GM12878 (cell line): ENCODE measurements around the gene STEAP1. TPM values are rescaled to one million over a fixed set of nuclear protein-coding genes. Genes with fewer than 3 reads are reported as not detected.

Experiments used
- ATAC-seq: fragments of 200-7000 bp; cut with Tn5 transposase; 3 replicates; pipeline ENCODE4 v1.9.1; 2020; ENCODE audit warnings: mild to moderate bottlenecking, moderate library complexity
- BruUV-seq: library from RNA; stranded (reverse); fragments of 400-500 nt; replicated peaks from 2 replicates; lab custom pipeline; 2021; lab: Mats Ljungman, UMichigan
- CTCF ChIA-PET: fragments of 300-600 bp; sonication (Branson Sonifier 250); formaldehyde crosslinking; extraction: SDS; loops from one replicate; lab custom pipeline; 2021; ENCODE audit warnings: inconsistent platforms; lab: Yijun Ruan, JAX
- POLR2A ChIA-PET: fragments of 350-600 bp; formaldehyde crosslinking; extraction: SDS; loops from one replicate; lab custom pipeline; 2021; ENCODE audit warnings: inconsistent platforms; lab: Charles Lee
- RAD21 ChIA-PET: fragments of 300-600 bp; sonication (Branson Sonifier 250); formaldehyde crosslinking; loops from one replicate; lab custom pipeline; 2023; ENCODE audit warnings: antibody characterized with exemption; ENCODE audit not compliant: unreplicated experiment; lab: Charles Lee
- SMC1A ChIA-PET: fragments of 300-600 bp; sonication (Branson Sonifier 250); formaldehyde crosslinking; loops from one replicate; lab custom pipeline; 2023; ENCODE audit not compliant: unreplicated experiment, uncharacterized antibody; lab: Charles Lee
- DNase-seq: peaks from one replicate; pipeline ENCODE4 v3.0.0-alpha.2; 2011; ENCODE audit warnings: low read depth, low spot score
- FAIRE-seq: peaks from 3 replicates; lab custom pipeline; 2011; peaks lifted over from hg19 to GRCh38; lab: Jason Lieb, UNC
- H2AFZ ChIP-seq: 2 replicates; pipeline ENCODE4 v1.6.0; 2011; ENCODE audit warnings: low read depth, low read length, control low read depth; ENCODE audit not compliant: control insufficient read depth
- H3K27ac ChIP-seq: 2 replicates; pipeline ENCODE4 v1.5.1; 2011; ENCODE audit warnings: control low read depth; ENCODE audit not compliant: control insufficient read depth, insufficient read depth
- H3K27me3 ChIP-seq, 2 experiments: replicated peaks in 1 of 2; 2 replicates each; pipeline versions ENCODE4 v1.6.0 to v1.6.1; 2011; ENCODE audit warnings: low read length in 1 of 2; ENCODE audit not compliant: control insufficient read depth in 2 of 2, insufficient read depth in 2 of 2
- H3K36me3 ChIP-seq, 2 experiments: 2 replicates each; pipeline ENCODE4 v1.5.1; 2011; ENCODE audit warnings: low read length in 1 of 2; ENCODE audit not compliant: control insufficient read depth in 2 of 2, insufficient read depth in 2 of 2
- H3K4me1 ChIP-seq: 2 replicates; pipeline ENCODE4 v1.6.1; 2011; ENCODE audit warnings: mild to moderate bottlenecking, low read length, moderate library complexity, mixed read lengths; ENCODE audit not compliant: control insufficient read depth, insufficient read depth
- H3K4me2 ChIP-seq: 2 replicates; pipeline ENCODE4 v1.6.0; 2011; ENCODE audit warnings: control low read depth; ENCODE audit not compliant: control insufficient read depth, insufficient read depth
- H3K4me3 ChIP-seq: fragments of 200-600 bp; sonication (generic); 2 replicates; pipeline ENCODE4 v1.5.1; 2016
- H3K79me2 ChIP-seq: 2 replicates; pipeline ENCODE4 v1.6.0; 2011; ENCODE audit warnings: low read length; ENCODE audit not compliant: control insufficient read depth, insufficient read depth
- H3K9ac ChIP-seq: 2 replicates; pipeline ENCODE4 v1.8.0; 2011; ENCODE audit warnings: low read length, control low read depth, mixed read lengths; ENCODE audit not compliant: control insufficient read depth, insufficient read depth
- H3K9me3 ChIP-seq: replicated peaks from 3 replicates; pipeline ENCODE4 v1.5.1; 2011; ENCODE audit warnings: mild to moderate bottlenecking, low read length; ENCODE audit not compliant: control insufficient read depth, insufficient read depth
- H4K20me1 ChIP-seq: 2 replicates; pipeline ENCODE4 v1.6.0; 2011; ENCODE audit not compliant: control insufficient read depth, insufficient read depth
- EZH2 ChIP-seq: IDR thresholded peaks from 2 replicates; pipeline ENCODE4 v1.6.1; 2012; ENCODE audit warnings: low read depth, mild to moderate bottlenecking, control low read depth, inconsistent platforms, low read length, borderline replicate concordance; ENCODE audit not compliant: control insufficient read depth
- PAX8 ChIP-seq: fragments of 450-650 bp; IDR thresholded peaks from 2 replicates; pipeline ENCODE4 v1.6.1; 2017; ENCODE audit warnings: mild to moderate bottlenecking, moderate library complexity
- SPI1 ChIP-seq: IDR thresholded peaks from 2 replicates; pipeline ENCODE4 v1.6.1; 2011; ENCODE audit warnings: low read depth, mild to moderate bottlenecking, low read length, moderate library complexity, borderline replicate concordance; ENCODE audit not compliant: insufficient read depth
- WGBS: methylation state at CpG from one replicate; pipeline ENCODE4 v1.1.6; 2016; ENCODE audit warnings: low lambda C conversion rate; ENCODE audit not compliant: insufficient replicate concordance, insufficient coverage; ENCODE audit errors: missing lambda C conversion rate; 5-methylcytosine and 5-hydroxymethylcytosine counted together
- in situ Hi-C: fragments of 300-500 bp; cut with MboI; formaldehyde crosslinking; loops from 9 replicates; pipeline ENCODE4 v1.14.3; 2018; ENCODE audit warnings: mixed read lengths
- intact Hi-C: fragments of 100-400 bp; cut with micrococcal nuclease; formaldehyde crosslinking; loops from one replicate; pipeline ENCODE4 v1.14.2; 2022; ENCODE audit not compliant: unreplicated experiment
- polyA plus RNA-seq, 11 experiments: library from polyadenylated mRNA; depleted of rRNA in 4 of 11; unstranded in 6 of 11; stranded (reverse) in 5 of 11; fragments of >200 nt; fragmentation: Nextera tagmentation in 4 of 11; fragmentation: Illumina TruSeq in 1 of 11; extraction: Ambion mirVana in 4 of 11; extraction: Trizol in 1 of 11; gene quantifications; 1 replicate in 1 of 11; 2 replicates in 10 of 11; pipeline versions ENCODE4 v1.2.1 to v1.2.3, GENCODE V29; 2011 to 2016; ENCODE audit warnings: inconsistent platforms in 2 of 11, missing spikeins in 2 of 11, low read depth in 1 of 11
- total RNA-seq, 4 experiments: library from RNA; depleted of rRNA in 3 of 4; stranded (reverse); fragments of >200 nt in 3 of 4; fragmentation: Illumina TruSeq in 1 of 4; extraction: Trizol in 1 of 4; gene quantifications; 2 replicates each; pipeline versions ENCODE4 v1.2.1 to v1.2.3, GENCODE V29; 2013 to 2021
- TF ChIP-seq, protein P1 (sequence below), 3 experiments: IDR thresholded peaks in 2 of 3; conservative IDR thresholded peaks in 1 of 3; 2 replicates each; pipeline ENCODE4 v1.5.1; 2011; ENCODE audit warnings: low read depth in 3 of 3, low read length in 3 of 3, mild to moderate bottlenecking in 3 of 3, control low read depth in 2 of 3, moderate library complexity in 2 of 3, inconsistent platforms in 1 of 3, mixed read lengths in 1 of 3; ENCODE audit not compliant: control insufficient read depth in 2 of 3, insufficient read depth in 1 of 3; ENCODE audit errors: extremely low read depth in 1 of 3

Gene STEAP1
- total and polyA plus RNA-seq, 10 of the 15 experiments (the other 5 are each of a cell fraction or from before 2014, with no cell fraction given) = 2.1 to 44.6 (median 4.6) TPM

DNA sequence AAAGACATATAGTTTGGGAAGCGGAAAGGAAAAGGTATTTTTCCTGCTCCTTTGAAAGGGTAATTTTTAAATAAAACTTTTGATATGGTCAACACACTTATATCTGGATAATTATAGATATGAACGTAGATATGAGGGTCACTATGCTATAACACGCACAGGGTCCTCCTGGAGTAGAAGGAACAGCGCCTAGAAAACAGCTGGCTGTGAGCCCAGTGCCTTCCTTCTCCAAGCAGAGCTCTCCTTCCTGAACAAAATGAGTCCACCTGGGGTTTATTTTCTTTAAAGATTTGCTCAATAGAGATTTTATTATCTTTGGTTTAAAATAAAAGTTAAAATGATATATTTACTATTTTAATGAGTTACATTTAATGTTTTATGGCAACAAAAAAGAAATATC, 13.1 kb downstream of the STEAP1 start:
- no peak overlapping the region for H3K9ac ChIP-seq
- H3K79me2 ChIP-seq = no peaks in the 10 kb centered on the region
- in situ Hi-C loops (no loop called here), intact Hi-C loops (no loop called here)
- no peak overlapping the region for H3K27ac ChIP-seq
- no TSS peak for BruUV-seq
- H3K9me3 ChIP-seq = no peaks in the 10 kb centered on the region; the same call in 2 of the 3 replicates
- FAIRE-seq (no peak), DNase-seq (no peak), ATAC-seq (no peak)
- H3K4me1 ChIP-seq = no peaks in the 10 kb centered on the region
- ChIA-PET CTCF (interaction anchor here (1.0 to 1.9 kb wide), 3 partner anchors 9 to 47 kb away, joined by 3 to 8 read pairs (median 4); no protein-coding TSS in a partner anchor), SMC1A (interaction anchor here (1.2 to 3.7 kb wide), 6 partner anchors 11 to 92 kb away, joined by 3 to 18 read pairs (median 5); partner anchors contain the start of gene STEAP2), POLR2A (interaction anchor here (0.9 to 1.0 kb wide), 2 partner anchors 8 to 11 kb away, joined by 3 to 4 read pairs; no protein-coding TSS in a partner anchor), RAD21 (interaction anchor here (1.4 to 2.7 kb wide), 3 partner anchors 44 to 84 kb away, joined by 3 to 11 read pairs (median 3); partner anchors contain the start of gene STEAP2)
- no peak overlapping the region for H3K4me3 ChIP-seq
- no peaks in the 10 kb centered on the region for H3K36me3 ChIP-seq
- H3K4me2 ChIP-seq = no peak overlapping the region
- no peak overlapping the region for H2AFZ ChIP-seq
- H3K27me3 ChIP-seq = no peaks in the 10 kb centered on the region
- no peaks in the 10 kb centered on the region for H4K20me1 ChIP-seq
- TF ChIP-seq, protein P1, sequence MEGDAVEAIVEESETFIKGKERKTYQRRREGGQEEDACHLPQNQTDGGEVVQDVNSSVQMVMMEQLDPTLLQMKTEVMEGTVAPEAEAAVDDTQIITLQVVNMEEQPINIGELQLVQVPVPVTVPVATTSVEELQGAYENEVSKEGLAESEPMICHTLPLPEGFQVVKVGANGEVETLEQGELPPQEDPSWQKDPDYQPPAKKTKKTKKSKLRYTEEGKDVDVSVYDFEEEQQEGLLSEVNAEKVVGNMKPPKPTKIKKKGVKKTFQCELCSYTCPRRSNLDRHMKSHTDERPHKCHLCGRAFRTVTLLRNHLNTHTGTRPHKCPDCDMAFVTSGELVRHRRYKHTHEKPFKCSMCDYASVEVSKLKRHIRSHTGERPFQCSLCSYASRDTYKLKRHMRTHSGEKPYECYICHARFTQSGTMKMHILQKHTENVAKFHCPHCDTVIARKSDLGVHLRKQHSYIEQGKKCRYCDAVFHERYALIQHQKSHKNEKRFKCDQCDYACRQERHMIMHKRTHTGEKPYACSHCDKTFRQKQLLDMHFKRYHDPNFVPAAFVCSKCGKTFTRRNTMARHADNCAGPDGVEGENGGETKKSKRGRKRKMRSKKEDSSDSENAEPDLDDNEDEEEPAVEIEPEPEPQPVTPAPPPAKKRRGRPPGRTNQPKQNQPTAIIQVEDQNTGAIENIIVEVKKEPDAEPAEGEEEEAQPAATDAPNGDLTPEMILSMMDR (IDR thresholded peaks at IDR 0.05 in 2 of 3, conservative IDR thresholded peaks at IDR 0.05 in 1 of 3; ENCODE audit: control insufficient read depth in 2 of 3, extremely low read depth in 1 of 3, insufficient read depth in 1 of 3, low read depth in 3 of 3, low read length in 3 of 3) = no peak
- TF ChIP-seq PAX8 = no peak
- no peak for TF ChIP-seq SPI1
- TF ChIP-seq EZH2 = no peak
- 29% methylated on average over 4 of the region's 4 CpGs for WGBS
